ENCODE data around the gene IMMT. TPM values are rescaled to one million over a fixed set of nuclear protein-coding genes. Genes with fewer than 3 reads are reported as not detected.

Gene IMMT
- total RNA-seq, 1 experiment from 2014 or later: 112 TPM

DNA sequence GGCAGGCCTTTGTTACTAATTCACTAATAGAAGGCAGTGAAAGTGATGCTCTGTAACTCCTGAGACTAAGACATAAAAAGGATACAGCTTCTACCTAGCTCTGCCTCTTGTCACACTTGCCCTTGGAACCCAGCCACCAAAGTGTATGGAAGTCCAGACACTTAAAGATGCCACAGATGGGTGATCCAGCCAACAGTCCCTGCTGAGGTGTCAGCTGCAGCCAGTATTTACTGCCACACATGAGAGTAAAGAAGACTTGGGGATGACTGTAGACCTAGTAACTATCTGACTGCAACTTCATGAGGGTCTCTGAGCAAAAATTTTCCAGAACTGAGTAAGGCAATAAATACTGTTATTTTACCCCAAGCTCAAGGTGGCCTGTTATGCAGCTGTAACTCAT lies 8.8 kb downstream of the IMMT start:
- Histone ChIP-seq H3K23me2 (ENCODE audit: insufficient read length, low read depth, low read length, poor library complexity, severe bottlenecking) (no peaks in the 10 kb centered on the region), H4K5ac (ENCODE audit: insufficient read length, low read depth, low read length) (no peak overlapping the region), H3K18ac (ENCODE audit: insufficient read length, low read depth, low read length) (no peak overlapping the region), H2BK15ac (ENCODE audit: low read depth, low read length) (no peak overlapping the region), H3K27me3 (ENCODE audit: insufficient read depth, low read length) (no peaks in the 10 kb centered on the region), H2BK12ac (ENCODE audit: insufficient read length, low read depth, low read length) (no peak overlapping the region), H2BK120ac (ENCODE audit: low read depth, low read length, poor library complexity, severe bottlenecking) (no peak overlapping the region), H2BK5ac (ENCODE audit: insufficient read length, low read length) (no peak overlapping the region), H3T11ph (ENCODE audit: low read length) (no peak overlapping the region), H3K4me1 (ENCODE audit: insufficient read depth, low read length) (no peaks in the 10 kb centered on the region), H3K27ac (ENCODE audit: insufficient read length, low read depth, low read length) (no peak overlapping the region), H3K79me2 (ENCODE audit: insufficient read depth, low read length) (peaks cover 26% of the 10 kb centered on the region; the same call in 1 of the 2 replicates), H4K20me1 (ENCODE audit: control insufficient read depth, insufficient read depth, insufficient read length) (no peaks in the 10 kb centered on the region), H2AFZ (ENCODE audit: low read length) (no peak overlapping the region), H3K9ac (ENCODE audit: extremely low read depth, insufficient read length, low read length) (no peak overlapping the region), H3K9me3 (ENCODE audit: control insufficient read depth, low read depth, low read length) (no peaks in the 10 kb centered on the region), H2AK5ac (ENCODE audit: insufficient read length, low read length) (no peak overlapping the region), H4K8ac (replicated peaks; ENCODE audit: insufficient read length, low read depth, low read length) (no peak overlapping the region), H3K56ac (ENCODE audit: insufficient read length, low read depth, low read length) (no peak overlapping the region), H3K4me2 (ENCODE audit: insufficient read depth, insufficient read length, low read length) (no peak overlapping the region), H3K4ac (ENCODE audit: low read depth, low read length) (no peak overlapping the region), H3K23ac (ENCODE audit: insufficient read length, low read depth, low read length) (no peak overlapping the region), H2BK20ac (ENCODE audit: low read depth, low read length, poor library complexity, severe bottlenecking) (no peak overlapping the region), H4K91ac (ENCODE audit: insufficient read length, low read depth, low read length) (no peak overlapping the region), H3K79me1 (ENCODE audit: insufficient read depth, low read depth, low read length, poor library complexity, severe bottlenecking) (peaks cover 3% of the 10 kb centered on the region), H3K14ac (ENCODE audit: insufficient read depth, low read length) (no peak overlapping the region; the same call in 1 of the 2 replicates)
- Mint-ChIP-seq H3K36me3 (ENCODE audit: insufficient read depth in 1 of 3, low read depth in 3 of 3) (peaks cover 4 to 10% (median 8%) of the 10 kb centered on the region in 3 experiments; a peak in 5 of 7 replicates), H3K4me1 (peaks cover 0 to 6% of the 10 kb centered on the region in 2 experiments; a peak in 1 of 4 replicates), H3K27ac (no peak overlapping the region; a peak in 1 of 7 replicates), H3K27me3 (ENCODE audit: low read depth) (no peaks in the 10 kb centered on the region), H3K4me3 (no peak overlapping the region), H3K9me3 (no peaks in the 10 kb centered on the region)
- no peak for DNase-seq
- TF ChIP-seq, protein P1, sequence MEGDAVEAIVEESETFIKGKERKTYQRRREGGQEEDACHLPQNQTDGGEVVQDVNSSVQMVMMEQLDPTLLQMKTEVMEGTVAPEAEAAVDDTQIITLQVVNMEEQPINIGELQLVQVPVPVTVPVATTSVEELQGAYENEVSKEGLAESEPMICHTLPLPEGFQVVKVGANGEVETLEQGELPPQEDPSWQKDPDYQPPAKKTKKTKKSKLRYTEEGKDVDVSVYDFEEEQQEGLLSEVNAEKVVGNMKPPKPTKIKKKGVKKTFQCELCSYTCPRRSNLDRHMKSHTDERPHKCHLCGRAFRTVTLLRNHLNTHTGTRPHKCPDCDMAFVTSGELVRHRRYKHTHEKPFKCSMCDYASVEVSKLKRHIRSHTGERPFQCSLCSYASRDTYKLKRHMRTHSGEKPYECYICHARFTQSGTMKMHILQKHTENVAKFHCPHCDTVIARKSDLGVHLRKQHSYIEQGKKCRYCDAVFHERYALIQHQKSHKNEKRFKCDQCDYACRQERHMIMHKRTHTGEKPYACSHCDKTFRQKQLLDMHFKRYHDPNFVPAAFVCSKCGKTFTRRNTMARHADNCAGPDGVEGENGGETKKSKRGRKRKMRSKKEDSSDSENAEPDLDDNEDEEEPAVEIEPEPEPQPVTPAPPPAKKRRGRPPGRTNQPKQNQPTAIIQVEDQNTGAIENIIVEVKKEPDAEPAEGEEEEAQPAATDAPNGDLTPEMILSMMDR (conservative IDR thresholded peaks at IDR 0.05): no peak

Measured in H9 (cell line).